Stimulated activated CD4-positive, alpha-beta T cell treated with anti-CD3 and anti-CD28 coated beads, Interleukin-4, amount 100 ng/mL, for 1 hour (primary cell): ENCODE measurements around the gene CIDEA.

Source experiments
- DNase-seq: peaks from one replicate; pipeline ENCODE4 v3.0.0-alpha.2; 2020

The CIDEA gene

GRCh38 chr18:12324991-12325725 lies 71.0 kb downstream of the CIDEA start:
- no peak for DNase-seq

GRCh38 chr18:12325726-12326245 lies 71.6 kb downstream of the CIDEA start:
- no peak for DNase-seq

- DNase-seq, result no peak
Observed at GRCh38 chr18:12326711-12327460, 72.7 kb downstream of the CIDEA start.
